ENCODE data around the gene RTKN2.

Gene RTKN2

GRCh38 chr10:62231371-62231770 is 37.3 kb downstream of the RTKN2 start:
- Histone ChIP-seq H3K79me2 (ENCODE audit: low read length) (no peaks in the 10 kb centered on the region), H3K9me3 (replicated peaks; ENCODE audit: insufficient read depth, low read length) (no peaks in the 10 kb centered on the region), H3K27me3 (replicated peaks; ENCODE audit: insufficient read depth, low read length) (no peaks in the 10 kb centered on the region), H3K4me3 (ENCODE audit: low read length) (no peak overlapping the region), H3K36me3 (replicated peaks; ENCODE audit: insufficient read depth, low read length) (no peaks in the 10 kb centered on the region), H4K20me1 (ENCODE audit: insufficient read depth, low read length) (no peaks in the 10 kb centered on the region), H3K4me1 (ENCODE audit: low read length) (no peaks in the 10 kb centered on the region), H3K9me2 (replicated peaks; ENCODE audit: insufficient read depth, low read length) (no peaks in the 10 kb centered on the region), H3K9ac (ENCODE audit: low read length) (no peak overlapping the region), H3K4me2 (ENCODE audit: low read depth, low read length) (no peak overlapping the region), H3K27ac (ENCODE audit: low read length) (no peak overlapping the region), H3F3A (ENCODE audit: insufficient read depth, low read length) (no peaks in the 10 kb centered on the region), H2AFZ (ENCODE audit: low read length) (no peak overlapping the region)
- no peak for TF ChIP-seq EZH2 (optimal IDR thresholded peaks at IDR 0.05; ENCODE audit: low read depth, low read length)
- no peak for DNase-seq

DNA sequence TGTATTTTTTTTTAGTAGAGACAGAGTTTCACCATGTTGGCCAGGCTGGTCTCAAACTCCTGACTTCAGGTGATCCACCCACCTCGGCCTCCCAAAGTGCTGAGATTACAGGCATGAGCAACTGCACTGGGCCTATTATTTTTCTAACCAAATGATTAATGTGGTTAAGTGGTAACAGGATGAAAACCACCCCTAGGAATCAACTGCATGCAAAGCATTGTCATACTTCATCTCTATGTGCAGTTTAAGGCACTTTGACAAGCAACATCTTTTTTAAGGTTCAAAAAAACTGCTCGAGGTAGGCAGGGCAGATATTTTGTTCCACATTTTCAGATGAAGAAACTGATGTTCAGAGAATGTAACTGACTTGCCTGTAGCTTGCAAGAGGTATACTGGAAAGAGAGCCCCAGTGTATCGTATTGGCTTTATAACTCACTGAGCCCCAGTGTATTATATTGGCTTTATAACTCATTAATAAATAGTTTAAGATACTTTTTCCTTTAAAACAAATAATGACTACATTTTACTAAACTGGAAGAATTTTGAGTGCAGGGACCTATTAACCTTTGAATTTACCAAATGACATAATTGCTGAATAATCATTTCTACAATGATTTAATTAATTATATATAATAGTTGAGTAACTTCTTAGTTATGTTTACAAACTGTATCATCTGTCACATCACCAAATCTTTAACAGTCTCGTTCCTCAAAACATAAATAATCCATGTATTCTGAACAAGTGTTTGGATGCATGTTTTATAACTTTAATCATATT is 38.1 kb downstream of the RTKN2 start:
- no peak overlapping the region for H3K4me3 ChIP-seq (ENCODE audit: low read length)
- H3K27me3 ChIP-seq (replicated peaks; ENCODE audit: insufficient read depth, low read length): no peaks in the 10 kb centered on the region
- no peaks in the 10 kb centered on the region for H3K4me1 ChIP-seq (ENCODE audit: low read length)
- no peaks in the 10 kb centered on the region for H3K36me3 ChIP-seq (replicated peaks; ENCODE audit: insufficient read depth, low read length)
- H3K9me3 ChIP-seq (replicated peaks; ENCODE audit: insufficient read depth, low read length): no peaks in the 10 kb centered on the region
- H3F3A ChIP-seq (ENCODE audit: insufficient read depth, low read length): no peaks in the 10 kb centered on the region
- no peak overlapping the region for H3K4me2 ChIP-seq (ENCODE audit: low read depth, low read length)
- no peak for DNase-seq
- H3K79me2 ChIP-seq (ENCODE audit: low read length): no peaks in the 10 kb centered on the region
- no peaks in the 10 kb centered on the region for H3K9me2 ChIP-seq (replicated peaks; ENCODE audit: insufficient read depth, low read length)
- H3K9ac ChIP-seq (ENCODE audit: low read length): no peak overlapping the region
- no peak overlapping the region for H3K27ac ChIP-seq (ENCODE audit: low read length)
- H4K20me1 ChIP-seq (ENCODE audit: insufficient read depth, low read length): no peaks in the 10 kb centered on the region
- H2AFZ ChIP-seq (ENCODE audit: low read length): no peak overlapping the region
- no peak for TF ChIP-seq CTCF (IDR thresholded peaks at IDR 0.05; ENCODE audit: low read length)
- no peak for TF ChIP-seq EZH2 (optimal IDR thresholded peaks at IDR 0.05; ENCODE audit: low read depth, low read length)
- no peak for TF ChIP-seq EZH2phosphoT487 (IDR thresholded peaks at IDR 0.05; ENCODE audit: low read length)

GRCh38 chr10:62225362-62225761 is 43.3 kb downstream of the RTKN2 start:
- Histone ChIP-seq H3K9me2 (replicated peaks; ENCODE audit: insufficient read depth, low read length) (no peaks in the 10 kb centered on the region), H3F3A (ENCODE audit: insufficient read depth, low read length) (no peaks in the 10 kb centered on the region), H3K4me2 (ENCODE audit: low read depth, low read length) (no peak overlapping the region), H3K4me3 (ENCODE audit: low read length) (no peak overlapping the region), H3K27me3 (replicated peaks; ENCODE audit: insufficient read depth, low read length) (no peaks in the 10 kb centered on the region), H3K9ac (ENCODE audit: low read length) (no peak overlapping the region), H3K4me1 (ENCODE audit: low read length) (no peaks in the 10 kb centered on the region), H4K20me1 (ENCODE audit: insufficient read depth, low read length) (no peaks in the 10 kb centered on the region), H3K27ac (ENCODE audit: low read length) (no peak overlapping the region), H2AFZ (ENCODE audit: low read length) (no peak overlapping the region), H3K9me3 (replicated peaks; ENCODE audit: insufficient read depth, low read length) (no peaks in the 10 kb centered on the region), H3K36me3 (replicated peaks; ENCODE audit: insufficient read depth, low read length) (no peaks in the 10 kb centered on the region), H3K79me2 (ENCODE audit: low read length) (no peaks in the 10 kb centered on the region)
- no peak for DNase-seq
- no peak for TF ChIP-seq CTCF (IDR thresholded peaks at IDR 0.05; ENCODE audit: low read length)
- no peak for TF ChIP-seq EZH2 (optimal IDR thresholded peaks at IDR 0.05; ENCODE audit: low read depth, low read length)
- no peak for TF ChIP-seq EZH2phosphoT487 (IDR thresholded peaks at IDR 0.05; ENCODE audit: low read length)

DNA sequence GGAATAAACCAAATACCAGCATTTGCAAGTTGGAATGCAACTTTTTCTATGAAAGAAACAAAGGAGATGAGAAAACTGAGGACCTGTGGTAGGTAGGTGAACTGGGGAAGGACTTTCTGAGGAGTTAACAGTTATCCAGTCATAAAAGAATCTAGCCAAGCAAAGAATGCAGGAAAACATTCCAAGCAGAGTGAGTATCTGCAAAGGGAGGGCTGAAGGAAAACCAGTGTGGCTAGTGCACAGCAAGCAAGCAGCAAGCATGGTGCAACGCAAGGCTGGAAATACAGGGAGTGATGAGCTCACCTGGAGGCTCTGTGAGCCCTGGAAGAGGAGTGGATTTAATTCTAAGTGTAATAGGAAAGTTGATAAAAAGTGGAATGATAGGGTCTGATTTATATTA is 44.0 kb downstream of the RTKN2 start:
- Histone ChIP-seq H3K4me2 (ENCODE audit: low read depth, low read length) (no peak overlapping the region), H2AFZ (ENCODE audit: low read length) (no peak overlapping the region), H3K4me3 (ENCODE audit: low read length) (no peak overlapping the region), H3K9me3 (replicated peaks; ENCODE audit: insufficient read depth, low read length) (no peaks in the 10 kb centered on the region), H3F3A (ENCODE audit: insufficient read depth, low read length) (no peaks in the 10 kb centered on the region), H3K9me2 (replicated peaks; ENCODE audit: insufficient read depth, low read length) (no peaks in the 10 kb centered on the region), H3K9ac (ENCODE audit: low read length) (no peak overlapping the region), H3K4me1 (ENCODE audit: low read length) (no peaks in the 10 kb centered on the region), H3K27me3 (replicated peaks; ENCODE audit: insufficient read depth, low read length) (no peaks in the 10 kb centered on the region), H3K27ac (ENCODE audit: low read length) (no peak overlapping the region), H3K36me3 (replicated peaks; ENCODE audit: insufficient read depth, low read length) (no peaks in the 10 kb centered on the region), H3K79me2 (ENCODE audit: low read length) (no peaks in the 10 kb centered on the region), H4K20me1 (ENCODE audit: insufficient read depth, low read length) (no peaks in the 10 kb centered on the region)
- DNase-seq: no peak
- TF ChIP-seq EZH2 (optimal IDR thresholded peaks at IDR 0.05; ENCODE audit: low read depth, low read length) (no peak), EZH2phosphoT487 (IDR thresholded peaks at IDR 0.05; ENCODE audit: low read length) (no peak), CTCF (IDR thresholded peaks at IDR 0.05; ENCODE audit: low read length) (no peak)

Data from MM.1S (cell line).